ENCODE results near the gene OLFM1. TPM values are rescaled to one million over a fixed set of nuclear protein-coding genes. Genes with fewer than 3 reads are reported as not detected.
A peak's percentile ranks its signal among the peaks of the same experiment; 100 is the strongest.

Gene OLFM1
- total RNA-seq, 2 experiments from 2014 or later: not detected

DNA sequence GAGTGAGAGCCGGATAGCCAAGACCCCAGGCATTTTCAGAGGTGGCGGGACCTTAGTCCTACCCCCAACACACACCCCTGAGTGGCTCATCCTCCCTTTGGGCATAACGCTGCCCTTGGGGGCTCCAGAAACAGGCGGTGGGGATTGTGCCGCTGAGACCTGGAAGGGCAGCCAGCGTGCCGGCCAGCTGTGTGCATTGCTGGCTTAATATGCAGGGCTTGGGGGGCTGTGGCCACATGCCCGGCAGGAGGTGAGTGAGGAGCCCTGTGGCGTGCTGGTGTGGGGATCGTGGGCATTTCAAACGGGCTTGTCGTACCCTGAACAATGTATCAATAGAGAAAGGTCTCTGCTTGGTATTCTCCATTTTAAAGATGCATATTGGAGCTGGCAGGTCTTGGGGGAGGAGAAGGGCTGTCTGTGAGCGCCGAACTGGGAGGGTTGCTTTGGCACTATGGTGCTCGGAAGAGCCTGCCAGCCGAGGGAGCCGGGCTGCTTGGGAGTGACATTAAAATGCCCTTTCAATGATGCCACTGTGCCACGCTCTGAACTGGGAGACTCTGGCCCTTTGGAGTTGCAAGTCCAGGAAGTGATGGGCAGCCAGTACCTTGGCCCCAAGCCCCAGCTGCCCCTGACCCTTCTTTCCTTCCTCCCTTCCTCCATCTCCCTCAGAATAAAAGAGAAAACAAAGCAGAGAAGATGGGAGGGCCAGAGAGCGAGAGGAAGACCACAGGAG, 11.2 kb upstream of the OLFM1 start:
- Mint-ChIP-seq H3K4me3 (no peak overlapping the region), H3K9me3 (no peaks in the 10 kb centered on the region), H3K36me3 (no peaks in the 10 kb centered on the region), H3K4me1 (no peaks in the 10 kb centered on the region), H3K27ac (no peak overlapping the region), H3K27me3 (peaks cover 23% of the 10 kb centered on the region)
- POLR2A ChIA-PET: no interaction called here
- no peak for ATAC-seq (ENCODE audit: low read depth)
- no peak for DNase-seq

DNA sequence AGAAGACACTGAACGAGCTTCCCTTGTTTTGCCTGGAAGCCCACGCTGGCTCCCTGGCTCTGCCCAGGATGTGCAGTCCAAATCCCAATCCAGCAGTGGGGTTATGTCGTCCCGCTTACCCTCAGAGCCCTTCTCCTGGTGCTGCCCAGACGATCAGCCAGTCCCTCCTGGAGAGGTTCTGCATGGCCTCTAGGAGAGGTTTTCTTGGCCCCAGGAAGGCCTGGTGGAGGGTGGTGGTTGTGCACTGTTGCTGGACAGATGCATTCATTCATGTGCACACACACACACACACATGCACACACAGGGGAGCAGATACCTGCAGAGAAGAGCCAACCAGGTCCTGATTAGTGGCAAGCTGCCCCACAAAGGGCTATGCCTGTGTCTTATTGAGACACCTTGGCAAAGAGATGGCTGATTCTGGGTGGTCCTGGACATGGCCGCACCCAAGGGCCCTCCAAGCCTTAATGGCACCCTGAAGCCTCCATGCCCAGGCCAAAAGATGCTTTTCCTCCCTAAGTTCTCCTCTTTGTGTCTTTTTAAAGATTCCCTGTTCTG, 10.5 kb upstream of the OLFM1 start:
- POLR2A ChIA-PET: no interaction called here
- no peaks in the 10 kb centered on the region for H3K4me1 Mint-ChIP-seq
- H3K27ac Mint-ChIP-seq: no peak overlapping the region
- H3K36me3 Mint-ChIP-seq: no peaks in the 10 kb centered on the region
- H3K4me3 Mint-ChIP-seq: no peak overlapping the region
- H3K9me3 Mint-ChIP-seq: no peaks in the 10 kb centered on the region
- H3K27me3 Mint-ChIP-seq: peaks cover 23% of the 10 kb centered on the region
- DNase-seq: no peak
- no peak for ATAC-seq (ENCODE audit: low read depth)

DNA sequence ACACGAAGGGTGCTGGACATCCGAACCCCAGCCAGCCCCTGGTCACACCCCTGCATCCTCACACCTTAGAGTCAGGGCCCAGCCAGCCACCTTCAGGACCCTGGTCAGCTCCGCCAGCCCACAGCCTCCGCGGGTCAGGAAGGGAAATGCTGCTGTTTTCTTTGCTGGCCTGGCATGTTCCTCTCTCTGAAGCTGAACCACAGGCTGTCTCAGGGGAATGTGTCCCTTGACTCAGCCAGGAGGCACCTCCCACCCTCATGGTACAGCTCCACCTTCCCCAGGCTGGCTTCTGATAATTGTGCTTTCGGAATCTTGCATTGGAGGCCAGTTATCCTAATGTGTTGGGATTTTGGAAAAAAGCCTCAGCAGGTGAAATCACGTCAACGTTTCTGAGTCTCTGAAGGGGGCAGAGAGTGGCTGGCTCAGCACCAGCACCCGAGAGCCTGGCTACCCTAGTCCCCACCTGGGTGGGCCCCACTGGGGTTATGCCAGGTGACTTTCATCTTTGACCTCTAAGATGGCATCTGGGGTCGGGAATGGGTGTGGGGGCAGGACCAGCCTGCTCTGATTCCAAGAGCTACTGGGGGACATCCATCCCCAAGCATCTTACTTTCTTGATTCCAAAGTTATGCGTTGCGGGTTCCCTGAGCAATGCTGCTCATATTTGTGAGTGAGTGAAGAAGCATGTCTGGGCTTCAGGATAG, 9.8 kb upstream of the OLFM1 start:
- no peaks in the 10 kb centered on the region for H3K4me1 Mint-ChIP-seq
- POLR2A ChIA-PET: no interaction called here
- H3K36me3 Mint-ChIP-seq: no peaks in the 10 kb centered on the region
- no peaks in the 10 kb centered on the region for H3K9me3 Mint-ChIP-seq
- peaks cover 23% of the 10 kb centered on the region for H3K27me3 Mint-ChIP-seq
- H3K27ac Mint-ChIP-seq: no peak overlapping the region
- H3K4me3 Mint-ChIP-seq: no peak overlapping the region
- DNase-seq (peak; percentile 39), ATAC-seq (ENCODE audit: low read depth) (no peak)

DNA sequence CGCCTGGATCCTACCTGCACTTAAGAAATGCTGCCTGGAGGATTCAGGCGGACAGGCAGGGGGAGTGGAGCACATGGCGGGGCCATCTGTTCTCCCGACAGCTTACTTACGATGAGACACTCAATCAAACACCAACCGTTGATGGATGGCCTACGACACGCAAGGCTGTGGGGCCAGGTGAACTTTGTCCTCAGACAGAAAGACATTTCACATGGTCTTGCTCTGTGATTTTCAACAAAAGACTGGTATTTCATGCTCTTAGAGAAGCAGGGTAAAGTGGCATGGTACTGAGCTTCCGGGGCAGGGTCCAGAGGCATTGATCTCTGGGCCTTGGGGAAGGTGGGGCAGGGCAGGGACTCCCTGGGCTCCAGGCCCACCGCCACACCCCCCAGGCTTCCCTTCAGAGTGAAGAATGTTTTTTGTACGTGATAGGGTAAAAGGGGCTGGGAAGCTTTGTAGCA, 9.1 kb upstream of the OLFM1 start:
- DNase-seq (no peak), ATAC-seq (ENCODE audit: low read depth) (no peak)
- no peaks in the 10 kb centered on the region for H3K9me3 Mint-ChIP-seq
- H3K4me1 Mint-ChIP-seq: no peaks in the 10 kb centered on the region
- H3K4me3 Mint-ChIP-seq: no peak overlapping the region
- no peak overlapping the region for H3K27ac Mint-ChIP-seq
- H3K36me3 Mint-ChIP-seq: no peaks in the 10 kb centered on the region
- POLR2A ChIA-PET: no interaction called here
- peaks cover 23% of the 10 kb centered on the region for H3K27me3 Mint-ChIP-seq

DNA sequence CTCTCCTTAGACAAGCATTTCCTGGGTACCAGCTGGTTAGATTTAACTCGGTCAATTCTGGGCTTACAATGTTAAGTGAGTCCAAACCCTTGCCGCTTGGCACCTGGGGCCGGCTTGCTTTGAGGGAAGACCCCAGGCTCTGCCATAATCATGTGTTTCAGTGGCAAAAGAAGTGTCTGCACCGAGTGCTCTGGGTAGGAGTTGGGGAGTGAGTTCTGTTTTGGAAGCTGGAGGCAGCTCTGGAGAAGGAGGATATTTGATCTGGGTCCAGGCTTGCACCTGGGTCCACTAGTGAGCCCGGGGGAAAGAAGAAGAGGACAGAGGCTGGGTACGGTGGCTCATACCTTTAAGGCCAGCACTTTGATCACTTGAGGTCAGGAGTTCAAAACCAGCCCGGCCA, 8.4 kb upstream of the OLFM1 start:
- no peak for ATAC-seq (ENCODE audit: low read depth)
- POLR2A ChIA-PET: no interaction called here
- H3K9me3 Mint-ChIP-seq: no peaks in the 10 kb centered on the region
- no peak overlapping the region for H3K27ac Mint-ChIP-seq
- H3K4me3 Mint-ChIP-seq: no peak overlapping the region
- H3K27me3 Mint-ChIP-seq: peaks cover 20% of the 10 kb centered on the region
- DNase-seq: no peak
- H3K36me3 Mint-ChIP-seq: no peaks in the 10 kb centered on the region
- no peaks in the 10 kb centered on the region for H3K4me1 Mint-ChIP-seq

DNA sequence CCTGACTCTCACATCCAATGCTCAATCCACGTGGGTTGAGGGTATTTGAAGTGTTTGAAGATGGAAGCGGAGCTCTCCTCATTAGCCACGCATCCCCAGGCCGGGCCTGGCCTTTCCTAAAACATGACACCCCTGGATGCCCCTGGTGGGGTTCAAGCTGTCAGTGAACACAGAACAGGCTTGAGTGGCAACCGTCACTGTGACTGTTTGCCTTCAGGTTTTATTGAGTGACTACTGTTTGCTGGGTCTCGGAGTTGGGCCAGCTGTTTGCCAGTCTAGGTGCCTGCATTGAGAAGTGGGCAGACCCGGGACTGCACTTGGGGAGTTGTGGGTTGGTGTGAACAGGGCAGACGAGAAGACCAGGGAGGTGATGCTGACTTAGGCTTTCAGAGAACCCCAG, 7.8 kb upstream of the OLFM1 start:
- Mint-ChIP-seq H3K9me3 (no peaks in the 10 kb centered on the region), H3K27me3 (peaks cover 21% of the 10 kb centered on the region), H3K36me3 (no peaks in the 10 kb centered on the region), H3K27ac (no peak overlapping the region), H3K4me3 (no peak overlapping the region), H3K4me1 (no peaks in the 10 kb centered on the region)
- no peak for DNase-seq
- no peak for ATAC-seq (ENCODE audit: low read depth)
- POLR2A ChIA-PET: no interaction called here

DNA sequence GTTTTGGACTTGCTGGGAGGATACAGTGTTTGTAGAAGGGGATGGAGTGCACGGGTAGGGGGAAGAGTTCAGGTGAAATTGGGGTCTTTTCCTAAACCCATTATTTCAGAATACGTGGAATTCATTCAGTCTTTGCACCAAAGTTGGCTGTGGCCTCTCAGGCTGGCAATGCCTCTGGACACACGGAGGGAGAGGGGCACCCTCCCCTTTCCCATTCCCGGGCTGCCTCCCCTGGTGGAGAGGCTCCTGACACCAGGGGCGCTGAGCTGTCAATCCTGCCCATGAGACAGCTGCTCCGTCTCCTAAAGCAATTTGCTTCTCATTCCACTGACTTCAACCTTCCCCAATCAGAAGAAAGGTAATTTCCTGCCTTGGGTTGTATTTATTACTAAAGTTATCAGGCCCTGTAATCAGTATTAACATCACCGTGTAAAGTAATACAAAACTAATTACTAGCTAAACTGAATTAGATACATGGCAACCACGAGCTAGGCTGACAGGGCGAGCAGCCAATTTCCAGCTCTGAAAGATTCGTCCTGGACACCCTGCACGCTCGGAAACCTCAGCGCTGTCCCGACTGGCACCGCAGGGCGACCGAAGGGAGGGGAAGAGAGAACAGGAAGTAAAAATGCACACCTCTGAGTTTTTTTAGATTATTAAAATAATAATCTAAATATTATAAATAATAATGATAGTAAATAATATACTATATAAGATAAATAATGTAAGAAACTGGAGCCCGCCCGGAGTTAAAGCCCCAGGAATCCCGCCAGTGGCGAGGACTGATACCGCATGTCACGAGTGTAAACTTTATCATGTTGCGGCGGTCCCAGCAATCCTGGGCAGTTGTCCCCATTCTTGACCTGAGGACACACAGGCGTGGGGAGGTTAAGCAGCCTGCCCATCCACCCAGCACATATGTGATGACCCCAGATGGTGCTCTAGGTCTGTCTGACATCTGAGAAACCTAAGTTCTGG, 6.9 kb upstream of the OLFM1 start:
- Mint-ChIP-seq H3K4me1 (no peaks in the 10 kb centered on the region), H3K27ac (no peak overlapping the region), H3K4me3 (no peak overlapping the region), H3K9me3 (no peaks in the 10 kb centered on the region), H3K27me3 (peaks cover 18% of the 10 kb centered on the region), H3K36me3 (no peaks in the 10 kb centered on the region)
- ATAC-seq (ENCODE audit: low read depth) (no peak), DNase-seq (no peak)
- POLR2A ChIA-PET: no interaction called here

DNA sequence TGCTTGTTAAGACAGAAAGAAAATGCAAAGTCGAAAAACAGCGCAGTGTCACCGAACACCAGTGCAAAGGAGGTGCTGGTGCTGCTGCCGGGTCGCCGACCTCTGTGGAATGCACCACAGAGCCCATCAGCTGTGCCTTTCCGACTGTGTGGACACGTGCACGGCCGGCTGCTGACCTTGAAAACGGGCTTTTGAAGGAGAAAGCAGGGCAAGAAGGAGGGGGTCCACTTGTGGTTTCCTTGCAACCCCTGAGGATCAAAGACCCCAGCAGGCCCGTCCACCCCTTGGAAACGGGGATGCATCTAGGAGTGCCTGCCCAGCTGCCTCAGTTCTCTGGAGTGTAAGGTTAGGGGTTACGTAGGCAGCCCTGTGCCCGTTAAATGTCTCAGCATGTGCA, 6.2 kb upstream of the OLFM1 start:
- H3K4me1 Mint-ChIP-seq: peaks cover 2% of the 10 kb centered on the region
- no peaks in the 10 kb centered on the region for H3K9me3 Mint-ChIP-seq
- no peaks in the 10 kb centered on the region for H3K36me3 Mint-ChIP-seq
- no peak for DNase-seq
- H3K27ac Mint-ChIP-seq: no peak overlapping the region
- POLR2A ChIA-PET: no interaction called here
- H3K4me3 Mint-ChIP-seq: no peak overlapping the region
- H3K27me3 Mint-ChIP-seq: peaks cover 22% of the 10 kb centered on the region
- no peak for ATAC-seq (ENCODE audit: low read depth)

DNA sequence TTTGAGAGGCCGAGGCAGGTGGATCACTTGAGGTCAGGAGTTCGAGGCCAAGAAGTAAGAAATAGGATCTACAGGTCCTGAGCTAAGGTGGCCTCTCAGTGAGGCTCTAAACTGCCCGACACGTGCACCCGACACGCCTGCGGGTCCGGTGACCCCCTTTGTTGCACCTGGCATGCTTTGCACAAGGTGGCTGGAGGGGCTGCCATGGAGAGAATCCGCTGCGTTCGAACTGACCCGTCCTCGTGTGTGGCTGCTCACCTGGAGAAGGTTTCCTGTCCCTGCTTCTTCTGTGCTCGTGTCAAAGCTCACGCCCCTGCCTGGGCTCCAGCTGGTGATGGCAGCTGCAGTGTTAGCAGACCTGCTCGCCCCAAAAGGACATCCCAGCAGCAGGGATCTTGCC, 5.7 kb upstream of the OLFM1 start:
- H3K27me3 Mint-ChIP-seq: peaks cover 21% of the 10 kb centered on the region
- no peak overlapping the region for H3K4me3 Mint-ChIP-seq
- peaks cover 3% of the 10 kb centered on the region for H3K4me1 Mint-ChIP-seq
- no peaks in the 10 kb centered on the region for H3K9me3 Mint-ChIP-seq
- DNase-seq: no peak
- H3K27ac Mint-ChIP-seq: no peak overlapping the region
- no peaks in the 10 kb centered on the region for H3K36me3 Mint-ChIP-seq
- POLR2A ChIA-PET: no interaction called here
- ATAC-seq (ENCODE audit: low read depth): no peak

DNA sequence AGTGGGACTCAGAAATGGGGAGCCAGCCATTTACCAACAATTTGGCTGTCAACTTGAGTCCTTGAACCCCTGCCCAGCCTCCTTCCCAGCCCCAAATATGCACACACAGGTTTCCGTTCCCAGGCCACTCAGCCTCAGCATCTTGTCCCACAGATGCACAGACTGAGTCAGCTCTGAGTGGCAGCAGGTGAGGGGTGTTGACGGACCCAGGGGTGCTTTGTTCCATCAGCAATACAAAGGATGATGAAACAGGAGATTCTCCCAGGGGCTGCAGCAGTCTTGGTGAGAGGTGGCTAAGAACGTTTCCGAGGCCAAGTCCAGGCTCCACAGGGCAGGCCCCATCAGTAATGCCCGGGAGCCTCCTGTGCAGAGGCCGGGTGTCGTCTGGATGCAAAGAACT, 4.9 kb upstream of the OLFM1 start:
- POLR2A ChIA-PET: no interaction called here
- Mint-ChIP-seq H3K27me3 (peaks cover 16% of the 10 kb centered on the region), H3K27ac (no peak overlapping the region)

DNA sequence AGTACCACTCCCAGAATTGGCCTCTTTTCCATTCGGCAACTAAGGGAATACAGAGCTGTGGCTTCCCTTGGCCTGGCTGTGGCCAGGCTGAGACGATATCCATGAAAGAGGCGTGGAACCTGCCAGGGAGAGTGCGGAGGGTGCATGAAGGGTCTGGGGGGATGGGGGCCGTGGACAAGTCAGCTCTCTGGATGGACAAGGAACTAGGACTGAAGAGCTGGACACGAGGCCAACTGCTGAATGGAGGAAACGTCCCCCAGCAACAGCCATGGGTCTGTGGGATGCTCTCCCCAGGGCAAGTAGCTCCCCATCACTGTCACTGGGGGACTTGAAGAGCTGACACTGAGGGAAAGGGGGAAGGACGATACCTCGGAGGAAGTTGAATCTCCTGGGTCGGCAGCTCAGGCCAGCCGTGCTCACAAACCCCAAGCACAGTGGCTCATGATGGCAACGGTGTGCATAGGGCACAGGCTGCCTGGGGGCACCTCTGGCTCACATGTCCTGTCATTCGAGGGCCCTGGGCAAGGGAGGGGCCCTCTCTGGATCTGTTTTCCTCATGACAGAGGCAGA, 4.1 kb upstream of the OLFM1 start:
- no peak overlapping the region for H3K27ac Mint-ChIP-seq

More for the DNA sequence above, 4.9 kb upstream of the OLFM1 start:
- peaks cover 3% of the 10 kb centered on the region for H3K4me1 Mint-ChIP-seq
- ATAC-seq (ENCODE audit: low read depth) (no peak), DNase-seq (no peak)
- no peak overlapping the region for H3K4me3 Mint-ChIP-seq
- no peaks in the 10 kb centered on the region for H3K9me3 Mint-ChIP-seq
- no peaks in the 10 kb centered on the region for H3K36me3 Mint-ChIP-seq

DNA sequence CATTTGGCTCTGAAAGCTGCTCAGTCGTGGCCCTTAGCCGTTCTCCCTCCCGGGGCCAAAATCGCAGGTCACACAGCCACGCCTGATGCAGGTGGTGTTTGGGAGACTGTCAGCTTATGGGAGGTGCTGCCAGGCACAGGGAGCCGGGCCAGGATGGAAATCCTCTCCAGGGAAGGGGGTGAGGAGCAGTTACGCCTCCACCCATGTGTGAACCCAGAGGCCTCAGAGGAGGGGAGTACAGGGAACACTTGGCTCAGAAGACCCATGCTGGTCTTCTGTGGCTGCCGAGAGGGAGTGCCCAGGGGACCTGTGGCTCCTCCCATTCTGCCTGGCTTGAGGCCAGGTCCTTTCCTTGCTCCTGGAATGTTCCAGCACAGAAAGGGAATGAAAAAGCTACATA, 3.6 kb upstream of the OLFM1 start:
- H3K9me3 Mint-ChIP-seq: no peaks in the 10 kb centered on the region
- peaks cover 19% of the 10 kb centered on the region for H3K27me3 Mint-ChIP-seq
- H3K4me3 Mint-ChIP-seq: no peak overlapping the region
- POLR2A ChIA-PET: no interaction called here
- H3K4me1 Mint-ChIP-seq: peaks cover 3% of the 10 kb centered on the region
- no peak overlapping the region for H3K27ac Mint-ChIP-seq
- ATAC-seq (ENCODE audit: low read depth) (no peak), DNase-seq (no peak)
- no peaks in the 10 kb centered on the region for H3K36me3 Mint-ChIP-seq

More for the DNA sequence above, 4.1 kb upstream of the OLFM1 start:
- Mint-ChIP-seq H3K9me3 (no peaks in the 10 kb centered on the region), H3K36me3 (no peaks in the 10 kb centered on the region), H3K27me3 (peaks cover 16% of the 10 kb centered on the region), H3K4me1 (peaks cover 3% of the 10 kb centered on the region), H3K4me3 (no peak overlapping the region)
- POLR2A ChIA-PET: interaction anchor here (0.6 kb wide), 1 partner anchor 315 kb away, joined by 3 read pairs; no protein-coding TSS in a partner anchor
- no peak for ATAC-seq (ENCODE audit: low read depth)
- no peak for DNase-seq

DNA sequence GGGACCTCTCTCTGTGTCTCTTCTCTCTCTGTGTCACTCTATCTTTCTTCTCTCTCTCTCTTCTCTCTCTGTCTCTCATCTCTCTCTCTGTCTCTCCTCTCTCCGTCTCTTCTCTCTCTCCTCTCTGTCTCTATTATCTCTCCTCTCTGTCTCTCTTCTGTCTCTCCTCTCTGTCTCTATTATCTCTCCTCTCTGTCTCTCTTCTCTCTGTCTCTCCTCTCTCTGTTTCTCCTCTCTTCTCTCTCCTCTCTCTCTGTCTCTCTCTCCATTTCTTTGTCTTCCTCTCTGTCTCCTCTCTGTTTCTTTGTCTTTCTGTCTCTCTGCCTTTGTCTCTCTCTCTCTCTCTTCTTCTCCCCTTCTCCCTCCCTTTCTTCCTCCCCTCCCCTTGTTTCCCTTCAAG, 3.2 kb upstream of the OLFM1 start:
- no peaks in the 10 kb centered on the region for H3K9me3 Mint-ChIP-seq
- POLR2A ChIA-PET: no interaction called here
- peaks cover 3% of the 10 kb centered on the region for H3K4me1 Mint-ChIP-seq
- H3K4me3 Mint-ChIP-seq: no peak overlapping the region
- H3K27me3 Mint-ChIP-seq: peaks cover 23% of the 10 kb centered on the region
- ATAC-seq (ENCODE audit: low read depth) (no peak), DNase-seq (no peak)
- H3K27ac Mint-ChIP-seq: no peak overlapping the region
- H3K36me3 Mint-ChIP-seq: no peaks in the 10 kb centered on the region
